B cell (primary cell): Measurements from ENCODE around the gene IFNA6.

Experiments
- CTCF ChIP-seq: fragments of 200-600 bp; IDR thresholded peaks from one replicate; pipeline ENCODE4 v1.8.0; 2022; ENCODE audit warnings: antibody characterized with exemption, mild to moderate bottlenecking
- EZH2 ChIP-seq: IDR thresholded peaks from 2 replicates; pipeline ENCODE4 v1.6.1; 2012; ENCODE audit warnings: borderline replicate concordance, low read depth, mild to moderate bottlenecking, moderate library complexity, low read length; ENCODE audit not compliant: insufficient read depth, poor library complexity, severe bottlenecking

DNA sequence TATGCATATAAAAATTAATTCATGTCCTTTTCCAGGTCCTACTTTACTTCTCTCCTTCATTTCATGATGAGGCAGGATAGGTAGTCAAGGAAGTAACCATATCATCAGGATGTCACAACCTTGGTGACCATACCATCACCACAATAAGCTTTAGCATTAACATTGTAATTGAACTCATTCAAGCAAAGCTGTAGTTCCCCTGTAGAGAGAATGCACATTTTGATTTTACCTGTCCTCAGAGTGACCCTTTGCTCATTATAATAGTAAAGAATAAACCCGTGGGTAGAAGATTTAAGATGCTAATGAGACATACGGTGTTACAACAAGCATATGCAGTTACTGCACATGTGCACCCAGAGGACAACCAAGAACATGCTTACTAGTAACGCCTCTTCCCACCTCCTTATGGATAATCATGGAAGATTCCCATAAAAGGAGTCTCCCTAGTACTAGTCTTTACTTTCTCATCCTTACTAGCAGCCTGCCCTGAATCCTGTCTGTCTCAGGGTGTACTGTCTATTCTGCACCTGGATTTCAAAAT, 2.2 kb downstream of the IFNA6 start:
- TF ChIP-seq CTCF (no peak), EZH2 (no peak)
